ENCODE results near the gene ANK3. TPM values are rescaled to one million over a fixed set of nuclear protein-coding genes. Genes with fewer than 3 reads are reported as not detected.

ANK3 gene
- total RNA-seq (100 to 1,000 TPM in 2 of 4 donors, 10 to 100 TPM in 2; 44.8 to 170 (median 102) TPM), polyA plus RNA-seq (100 to 1,000 TPM in 1 of 3 donors, 10 to 100 TPM in 2; 11.6 to 138 (median 51.6) TPM)
- long read RNA-seq, donor 1, partial matches to known transcripts, result 0 of 5 reads
- long read RNA-seq, donor 1, other reads (novel, unspliced or antisense), result 5 of 5 reads
- long read RNA-seq, donor 2, partial matches to known transcripts, result 3 of 20 reads
- long read RNA-seq, donor 2, other reads (novel, unspliced or antisense), result 16 of 20 reads

GRCh38 chr10:60389413-60390025 is at the start of gene ANK3:
ANK3 (minus strand) TSS chr10:60389875; CDS start chr10:60389538, 337 bp downstream.
- ATAC-seq (no peak), DNase-seq (no peak)
- TF ChIP-seq, protein P1, sequence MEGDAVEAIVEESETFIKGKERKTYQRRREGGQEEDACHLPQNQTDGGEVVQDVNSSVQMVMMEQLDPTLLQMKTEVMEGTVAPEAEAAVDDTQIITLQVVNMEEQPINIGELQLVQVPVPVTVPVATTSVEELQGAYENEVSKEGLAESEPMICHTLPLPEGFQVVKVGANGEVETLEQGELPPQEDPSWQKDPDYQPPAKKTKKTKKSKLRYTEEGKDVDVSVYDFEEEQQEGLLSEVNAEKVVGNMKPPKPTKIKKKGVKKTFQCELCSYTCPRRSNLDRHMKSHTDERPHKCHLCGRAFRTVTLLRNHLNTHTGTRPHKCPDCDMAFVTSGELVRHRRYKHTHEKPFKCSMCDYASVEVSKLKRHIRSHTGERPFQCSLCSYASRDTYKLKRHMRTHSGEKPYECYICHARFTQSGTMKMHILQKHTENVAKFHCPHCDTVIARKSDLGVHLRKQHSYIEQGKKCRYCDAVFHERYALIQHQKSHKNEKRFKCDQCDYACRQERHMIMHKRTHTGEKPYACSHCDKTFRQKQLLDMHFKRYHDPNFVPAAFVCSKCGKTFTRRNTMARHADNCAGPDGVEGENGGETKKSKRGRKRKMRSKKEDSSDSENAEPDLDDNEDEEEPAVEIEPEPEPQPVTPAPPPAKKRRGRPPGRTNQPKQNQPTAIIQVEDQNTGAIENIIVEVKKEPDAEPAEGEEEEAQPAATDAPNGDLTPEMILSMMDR (IDR thresholded peaks at IDR 0.05), result no peak
- intact Hi-C loops (cut with DNase I), result no loop called here
- Histone ChIP-seq H3K36me3 (ENCODE audit: insufficient read depth in 1 of 2, low read depth in 1 of 2) (no peaks in the 10 kb centered on the region), H3K27me3 (ENCODE audit: insufficient read depth in 3 of 3, low read length in 2 of 3) (no peaks in the 10 kb centered on the region), H3K27ac (no peak within 1 kb of the TSS), H3K9me3 (no peaks in the 10 kb centered on the region), H3K4me3 (no peak within 1 kb of the TSS), H3K4me1 (peaks cover 8% of the 10 kb centered on the region)
- WGBS, 3 donors, result 65 to 70% (median 68%) methylated on average over 10 of the region's 10 CpGs

DNA sequence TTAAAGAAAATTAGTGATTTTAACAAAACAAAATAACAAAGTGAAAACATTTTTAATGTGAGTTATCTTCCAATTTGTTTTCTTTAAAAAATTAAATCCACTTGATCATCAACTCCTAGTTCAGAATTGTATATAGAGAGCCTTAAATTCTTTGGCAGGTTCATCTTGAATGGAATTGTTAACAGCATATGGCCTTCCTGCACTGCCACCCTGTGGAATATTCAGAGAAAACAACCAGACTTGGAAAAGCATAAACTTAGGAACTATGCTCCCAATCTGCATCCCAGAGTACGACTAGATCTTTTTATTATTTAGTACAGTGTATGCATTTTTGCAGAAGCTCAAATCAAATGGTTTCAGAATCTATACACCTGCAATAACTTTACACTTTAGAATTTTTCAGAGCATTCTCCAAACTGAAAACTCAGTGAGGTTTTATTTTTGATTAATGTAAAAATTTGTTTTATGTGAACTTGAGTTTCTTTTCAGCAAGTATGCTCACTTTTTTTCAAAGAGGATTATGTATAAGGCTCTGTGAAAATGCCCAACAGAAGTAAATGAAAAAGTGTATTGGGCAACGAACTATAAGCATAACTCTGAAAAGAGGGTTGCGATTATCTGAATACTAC is 44.9 kb upstream of the ANK3 start:
- Histone ChIP-seq H3K27ac (no peak overlapping the region), H3K27me3 (ENCODE audit: insufficient read depth in 3 of 3, low read length in 2 of 3) (no peaks in the 10 kb centered on the region), H3K4me1 (peaks cover 14% of the 10 kb centered on the region), H3K36me3 (ENCODE audit: insufficient read depth in 1 of 2, low read depth in 1 of 2) (no peaks in the 10 kb centered on the region), H3K9me3 (no peaks in the 10 kb centered on the region), H3K4me3 (no peak overlapping the region)
- TF ChIP-seq, protein P1 (IDR thresholded peaks at IDR 0.05), result peak; percentile 73
- WGBS, 3 donors, result 62 to 65% (median 65%) methylated on average over 3 of the region's 3 CpGs
- DNase-seq (no peak), ATAC-seq (peak; percentile 73 to 88 (median 78))
- intact Hi-C loops (cut with DNase I), result loop anchor here (5.0 to 10.0 kb wide), 4 partner anchors 227 to 332 kb away; no protein-coding TSS in a partner anchor

DNA sequence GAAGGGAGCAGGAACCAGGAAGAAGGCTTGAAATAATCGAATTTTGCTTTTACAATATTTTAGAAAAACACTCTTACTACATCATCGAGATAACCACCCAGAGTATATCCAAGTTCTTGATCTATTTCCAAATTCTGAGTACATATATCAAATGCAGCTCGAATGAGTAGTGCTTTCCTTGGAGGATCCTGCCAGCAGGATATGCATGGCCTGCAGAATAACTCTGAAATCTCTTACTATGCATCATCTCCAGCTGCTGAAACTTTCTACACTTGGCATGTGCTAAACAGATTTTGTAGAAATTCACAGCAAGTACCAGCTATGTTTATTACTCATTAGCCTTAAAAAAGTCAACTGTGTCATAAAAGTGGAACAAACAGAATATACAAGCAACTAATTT is 44.0 kb upstream of the ANK3 start:
- intact Hi-C loops (cut with DNase I), result loop anchor here (2.0 to 10.0 kb wide), 5 partner anchors 195 to 331 kb away; no protein-coding TSS in a partner anchor
- Histone ChIP-seq H3K27me3 (ENCODE audit: insufficient read depth in 3 of 3, low read length in 2 of 3) (no peaks in the 10 kb centered on the region), H3K4me1 (peaks cover 19% of the 10 kb centered on the region), H3K36me3 (ENCODE audit: insufficient read depth in 1 of 2, low read depth in 1 of 2) (no peaks in the 10 kb centered on the region), H3K27ac (no peak overlapping the region), H3K9me3 (no peaks in the 10 kb centered on the region), H3K4me3 (no peak overlapping the region)
- WGBS, 3 donors, result 35 to 52% (median 39%) methylated on average over 3 of the region's 3 CpGs
- TF ChIP-seq, protein P1 (IDR thresholded peaks at IDR 0.05), result no peak
- ATAC-seq (peak in 2 of 4 donors; percentile 27 to 46), DNase-seq (no peak)

DNA sequence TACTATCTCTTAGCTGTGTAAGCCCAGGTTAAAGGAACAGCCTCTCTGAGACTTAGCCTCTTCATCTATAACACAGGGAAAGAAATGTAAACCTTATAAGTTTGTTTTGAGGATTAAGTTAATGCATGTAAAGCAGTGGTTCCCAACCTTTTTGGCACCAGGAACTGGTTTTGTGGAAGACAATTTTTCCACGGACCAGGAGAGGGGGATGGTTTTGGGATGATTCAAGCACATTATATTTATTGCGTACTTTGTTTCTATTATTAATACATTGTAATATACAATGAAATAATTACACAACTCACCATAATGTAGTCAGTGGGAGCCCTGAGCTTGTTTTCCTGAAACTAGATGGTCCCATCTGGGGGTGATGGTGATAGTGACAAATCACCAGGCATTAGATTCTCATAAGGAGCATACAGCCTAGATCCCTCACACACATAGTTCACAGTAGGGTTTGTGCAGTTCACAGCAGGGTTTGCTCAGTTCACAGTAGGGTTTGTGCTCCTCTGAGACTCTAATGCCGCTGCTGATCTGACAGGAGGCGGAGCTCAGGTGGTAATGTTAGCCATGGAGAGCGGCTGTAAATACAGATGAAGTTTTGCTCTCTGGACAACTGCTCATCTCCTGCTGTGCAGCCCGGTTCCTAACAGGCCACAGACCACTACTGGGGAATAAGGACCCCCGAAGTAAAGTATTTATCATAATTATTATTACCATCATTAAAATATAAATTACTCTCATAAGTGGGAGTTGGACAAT is 41.3 kb upstream of the ANK3 start:
- H3K4me3 ChIP-seq, result no peak overlapping the region
- no peak for DNase-seq
- H3K27me3 ChIP-seq (ENCODE audit: insufficient read depth in 3 of 3, low read length in 2 of 3), result no peaks in the 10 kb centered on the region
- WGBS, 3 donors, result 83 to 90% (median 85%) methylated on average over 7 of the region's 7 CpGs
- no peaks in the 10 kb centered on the region for H3K36me3 ChIP-seq (ENCODE audit: insufficient read depth in 1 of 2, low read depth in 1 of 2)
- intact Hi-C loops (cut with DNase I), result loop anchor here (5.0 to 10.0 kb wide), 4 partner anchors 224 to 329 kb away; no protein-coding TSS in a partner anchor
- peaks cover 25% of the 10 kb centered on the region for H3K4me1 ChIP-seq
- ATAC-seq, result no peak
- TF ChIP-seq, protein P1 (IDR thresholded peaks at IDR 0.05), result no peak
- H3K27ac ChIP-seq, result no peak overlapping the region
- H3K9me3 ChIP-seq, result no peaks in the 10 kb centered on the region

Measured in psoas muscle (tissue), 8 donors.